Kidney glomerular epithelial cell (primary cell): ENCODE measurements around the gene DNAJB6.

ENCODE experiments used
- DNase-seq: peaks from one replicate; lab custom pipeline; 2025; lab: John Stamatoyannopoulos, UW

Gene DNAJB6

GRCh38 chr7:157368955-157369354 lies 32.2 kb downstream of the DNAJB6 start:
- no peak for DNase-seq

GRCh38 chr7:157370742-157371141 lies 33.9 kb downstream of the DNAJB6 start:
- no peak for DNase-seq

GRCh38 chr7:157371296-157371695 lies 34.5 kb downstream of the DNAJB6 start:
- no peak for DNase-seq

- no peak for DNase-seq
Measured at GRCh38 chr7:157372300-157373232, 35.8 kb downstream of the DNAJB6 start.

DNA sequence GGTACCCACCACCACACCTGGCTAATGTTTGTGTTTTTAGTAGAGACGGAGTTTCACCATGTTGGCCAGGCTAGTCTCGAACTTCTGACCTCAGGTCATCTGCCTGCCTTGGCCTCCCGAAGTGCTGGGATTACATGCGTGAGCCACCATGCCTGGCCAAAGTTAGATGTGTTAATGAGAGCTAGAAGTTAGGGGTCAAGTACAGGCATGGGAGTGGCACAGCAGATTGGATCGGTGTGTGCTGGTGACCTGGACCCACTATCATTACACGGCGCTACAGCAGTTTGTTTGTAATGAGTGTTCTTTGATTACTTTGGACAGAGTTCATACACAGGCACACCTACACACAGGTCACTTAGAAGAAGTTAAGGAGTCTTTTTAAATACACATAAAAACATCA lies 36.7 kb downstream of the DNAJB6 start:
- DNase-seq, result no peak

DNA sequence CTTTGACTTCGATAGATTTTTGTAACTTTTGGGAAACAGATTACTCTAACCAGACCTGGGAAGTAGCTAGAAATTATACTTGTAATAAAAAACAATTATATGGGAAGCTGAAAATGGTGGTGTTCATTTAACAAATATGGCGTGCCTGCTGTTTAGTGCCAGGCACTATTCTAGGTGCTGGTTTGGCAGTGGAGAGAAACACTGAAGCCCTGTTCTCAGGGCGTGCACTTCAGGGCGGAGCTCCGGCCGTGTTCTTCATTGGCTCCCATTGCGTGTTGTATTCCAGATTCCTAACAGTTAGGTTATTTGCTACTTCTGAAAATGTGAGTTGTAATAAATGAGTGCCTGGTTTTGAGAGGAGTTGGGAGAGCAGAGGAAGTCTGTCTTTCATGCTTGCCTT lies 38.6 kb downstream of the DNAJB6 start:
- DNase-seq, result no peak

DNA sequence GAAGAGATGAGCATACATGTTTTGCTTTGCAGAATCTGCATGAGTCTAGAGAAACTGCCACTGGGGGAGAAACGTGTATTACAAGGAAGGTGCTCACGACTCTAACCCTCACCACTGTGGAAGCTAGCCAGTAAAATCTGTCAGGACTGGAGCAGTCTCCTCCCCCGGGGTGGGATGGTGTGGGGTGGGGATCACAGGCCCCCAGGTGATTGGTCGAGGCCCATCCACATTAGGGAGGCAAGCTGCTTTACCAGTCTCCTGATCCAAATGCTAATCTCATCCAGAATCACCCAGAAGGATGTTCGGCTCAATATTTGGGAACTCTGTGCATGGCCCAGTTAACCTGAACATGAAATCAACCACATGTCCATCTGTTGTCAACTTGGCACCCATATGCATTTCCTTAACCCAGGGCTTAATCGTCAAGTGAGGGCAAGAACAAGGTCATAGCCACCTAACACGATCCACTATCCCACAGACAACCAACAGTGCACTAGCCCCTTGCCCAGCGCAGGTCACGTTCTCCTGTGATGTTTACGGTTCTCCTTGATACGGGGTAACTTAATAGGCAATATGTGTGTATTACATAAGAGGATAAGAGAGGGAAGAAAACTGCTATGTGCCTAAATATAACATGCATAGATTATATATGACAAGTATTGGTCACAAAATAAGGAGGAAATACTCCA lies 40.8 kb downstream of the DNAJB6 start:
- no peak for DNase-seq

DNA sequence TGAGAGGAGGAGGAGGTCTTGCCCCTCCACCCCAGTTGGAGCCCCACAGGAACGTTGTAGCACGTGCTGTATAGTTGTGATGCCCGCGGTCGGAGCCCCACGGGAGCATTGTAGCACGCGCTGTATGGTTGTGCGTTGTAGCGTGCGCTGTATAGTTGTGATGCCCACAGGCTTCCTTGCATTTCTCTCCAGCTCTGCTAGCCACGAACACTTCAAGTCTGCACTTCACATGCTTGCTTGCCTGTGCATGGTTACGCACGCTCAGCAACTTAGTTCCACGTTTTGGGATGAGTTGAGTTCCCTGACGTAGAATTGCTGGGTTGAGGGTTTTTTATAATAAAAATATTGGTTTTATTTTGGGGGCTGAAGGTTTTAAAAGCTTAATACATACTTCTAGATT lies 41.6 kb downstream of the DNAJB6 start:
- DNase-seq, result no peak

DNA sequence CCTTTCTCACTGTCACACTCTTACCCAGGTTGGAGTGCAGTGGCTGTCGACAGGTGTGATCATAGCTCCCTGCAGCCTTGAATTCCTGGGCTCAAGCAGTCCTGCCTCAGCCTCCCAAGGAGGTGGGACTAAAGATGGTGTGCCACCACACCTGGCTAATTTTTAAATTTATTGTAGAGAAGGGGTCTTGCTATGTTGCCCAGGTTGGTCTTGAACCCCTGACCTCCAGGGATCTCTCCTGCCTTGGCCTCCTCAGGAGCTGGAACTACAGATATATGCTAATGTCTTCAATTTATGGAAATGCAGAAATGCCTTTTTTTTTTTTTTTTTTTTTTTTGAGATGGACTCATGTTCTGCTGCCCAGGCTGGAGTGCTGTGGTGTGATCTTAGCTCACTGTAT lies 42.7 kb downstream of the DNAJB6 start:
- no peak for DNase-seq

- no peak for DNase-seq
Measured at GRCh38 chr7:157380416-157380815, 43.6 kb downstream of the DNAJB6 start.

- no peak for DNase-seq
Measured at GRCh38 chr7:157383868-157384267, 47.1 kb downstream of the DNAJB6 start.

- DNase-seq, result no peak
Measured at GRCh38 chr7:157384301-157384700, 47.5 kb downstream of the DNAJB6 start.

DNA sequence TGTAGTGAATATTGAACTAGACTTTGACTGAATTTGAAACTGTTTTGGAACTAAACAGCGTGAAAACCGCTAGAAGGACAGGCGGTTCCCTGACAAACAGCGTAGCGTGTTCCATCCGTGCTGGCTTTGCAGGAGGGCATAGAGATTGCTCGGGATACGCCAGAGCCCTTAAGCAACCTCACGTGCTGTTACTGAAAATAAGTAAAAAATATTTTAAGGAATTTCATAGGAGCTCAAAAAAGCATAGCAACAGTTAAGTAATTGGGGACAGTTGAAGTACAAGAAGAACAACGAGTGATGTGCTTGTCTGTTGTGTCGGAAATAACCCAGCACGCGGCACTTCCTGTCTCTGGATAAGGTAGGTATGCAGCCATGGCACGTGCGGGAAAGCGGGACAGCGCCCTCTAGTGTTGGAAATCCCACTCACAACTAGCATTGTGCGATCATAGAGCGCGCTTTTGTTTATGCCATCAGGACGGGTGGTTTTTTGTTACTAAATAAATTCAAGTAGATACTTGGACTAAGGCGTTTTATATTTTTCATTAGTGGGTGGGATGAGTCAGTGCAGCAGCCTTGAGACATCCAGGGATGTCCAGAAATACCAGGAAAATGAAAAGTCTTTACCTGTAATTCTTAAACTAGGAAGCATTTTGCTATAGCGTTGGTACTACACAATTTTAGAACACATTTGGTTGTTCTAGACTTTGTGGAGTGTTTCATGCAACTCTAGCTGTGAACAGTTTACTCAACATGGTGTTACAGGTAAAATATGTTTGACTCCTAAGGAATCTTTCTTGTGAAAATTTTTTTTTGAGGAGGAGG lies 50.4 kb downstream of the DNAJB6 start:
- peak; percentile 55 for DNase-seq

DNA sequence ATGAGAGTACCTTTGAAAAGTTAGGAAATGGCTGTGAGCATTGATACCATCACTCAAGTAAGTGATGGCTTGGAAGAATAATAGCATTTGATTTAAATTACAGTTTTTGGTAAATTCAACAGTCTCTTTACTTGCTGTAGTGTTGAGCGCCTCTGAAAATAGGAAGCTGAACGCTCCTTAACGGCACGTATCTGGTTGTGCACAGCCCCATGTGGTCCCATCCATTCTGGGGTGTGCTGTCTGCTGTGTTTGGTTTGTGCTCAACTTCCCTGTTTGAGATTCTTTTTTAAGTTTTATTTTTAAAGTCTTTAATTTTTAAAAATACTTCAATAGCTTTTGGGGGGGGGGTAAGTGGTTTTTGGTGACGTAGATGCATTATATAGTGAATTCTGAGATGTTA lies 51.5 kb downstream of the DNAJB6 start:
- no peak for DNase-seq

GRCh38 chr7:157389951-157390730 lies 53.3 kb downstream of the DNAJB6 start:
- DNase-seq, result no peak

- no peak for DNase-seq
Measured at GRCh38 chr7:157391036-157391710, 54.4 kb downstream of the DNAJB6 start.

DNA sequence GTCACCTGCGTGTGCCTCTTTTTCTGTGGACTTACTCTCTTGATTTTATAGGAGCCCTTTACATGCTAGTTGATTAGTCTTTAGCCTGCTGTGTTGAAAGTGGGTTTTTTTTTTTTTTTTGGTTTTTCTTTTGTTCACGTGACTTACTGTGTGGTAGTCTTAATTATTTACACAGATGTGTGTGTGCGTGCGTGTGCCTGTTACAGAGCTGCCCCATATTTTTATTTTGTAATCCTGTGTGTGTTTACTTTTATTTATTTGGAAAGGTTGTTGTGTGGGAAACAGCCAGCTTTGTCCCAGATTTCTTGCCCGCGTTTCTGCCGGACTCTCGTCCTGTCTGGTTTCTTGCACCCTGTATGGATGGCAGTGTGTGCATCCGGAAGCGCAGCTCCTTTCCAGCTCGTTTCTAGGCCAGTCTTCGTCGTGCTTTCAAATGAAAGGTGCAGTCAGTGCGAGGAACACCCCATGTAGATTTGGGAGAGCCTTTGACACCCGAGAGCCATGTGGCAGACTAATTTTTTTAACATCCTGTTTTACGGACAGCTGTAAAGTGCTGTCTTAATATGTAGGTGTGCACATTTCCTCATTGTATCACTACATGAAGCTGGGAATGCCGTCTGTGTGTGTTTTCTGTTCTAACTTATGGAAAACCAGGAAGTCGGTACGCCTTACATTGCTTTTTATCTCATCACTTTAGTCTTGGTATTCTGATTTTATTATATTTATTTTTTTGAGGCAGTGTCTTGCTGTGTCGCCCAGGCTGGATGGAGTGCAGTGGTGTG lies 55.6 kb downstream of the DNAJB6 start:
- no peak for DNase-seq

DNA sequence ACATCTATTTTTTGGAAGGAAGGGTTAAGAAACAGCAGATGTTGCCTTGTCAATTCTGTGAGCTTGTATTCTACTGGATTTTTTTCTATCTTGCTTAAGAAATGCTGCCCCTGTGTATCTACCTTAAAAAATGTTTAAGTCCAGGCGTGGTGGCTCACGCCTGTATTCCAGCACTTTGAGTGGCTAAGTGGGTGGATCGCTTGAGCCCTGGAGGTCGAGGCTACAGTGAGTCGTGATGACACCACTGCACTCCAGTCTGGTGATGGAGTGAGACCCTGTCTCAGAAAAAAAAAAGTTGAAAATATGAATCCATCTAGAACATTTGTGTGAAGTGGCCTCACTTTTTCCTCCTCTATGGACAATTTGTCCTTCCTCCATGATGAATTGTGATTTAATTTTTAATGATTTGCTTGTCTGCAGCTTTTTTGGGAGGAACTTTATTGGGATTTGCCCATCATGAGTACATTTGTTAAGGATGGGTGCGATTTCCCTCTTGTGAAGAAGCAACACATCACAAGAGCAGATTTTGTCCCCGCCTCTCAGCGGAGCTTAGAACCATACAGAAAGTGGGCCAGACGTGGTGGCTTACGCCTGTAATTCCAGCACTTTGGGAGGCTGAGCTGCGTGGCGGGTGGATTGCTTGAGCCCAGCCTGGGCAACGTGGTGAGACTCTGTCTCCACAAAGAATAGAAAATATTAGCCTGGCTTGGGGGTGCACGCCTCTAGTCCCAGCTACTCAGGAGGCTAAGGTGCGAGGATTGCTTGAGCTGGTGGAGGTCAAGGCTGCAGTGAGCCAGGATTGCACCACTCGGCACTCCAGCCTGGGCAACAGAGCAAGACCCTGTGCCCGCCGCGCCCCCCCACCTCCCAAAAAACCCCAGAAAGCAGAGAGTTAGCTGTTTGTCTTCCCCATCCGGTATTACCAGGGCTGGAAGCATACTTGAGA lies 57.7 kb downstream of the DNAJB6 start:
- DNase-seq, result no peak

DNA sequence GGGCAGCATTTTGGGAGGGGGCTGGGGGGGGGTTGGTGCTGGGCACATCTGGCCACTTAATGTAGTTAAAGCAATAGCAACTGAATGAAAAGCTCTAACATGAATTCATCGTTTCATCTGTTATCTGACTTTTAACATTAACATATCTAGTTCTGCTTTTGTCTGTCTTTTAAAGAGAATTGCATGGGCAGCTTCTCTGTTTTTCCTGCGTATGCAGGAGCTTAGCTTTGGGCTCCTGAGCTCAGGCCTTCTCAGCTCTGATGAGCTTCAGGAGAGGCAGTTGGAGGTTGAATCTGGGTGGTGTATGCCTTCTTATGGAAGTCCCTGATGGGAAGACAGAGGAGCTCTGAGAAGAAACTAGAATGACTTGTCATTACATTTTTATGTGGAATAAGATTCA lies 58.4 kb downstream of the DNAJB6 start:
- DNase-seq, result no peak
